CD4-positive, CD25-positive, alpha-beta regulatory T cell (primary cell): Measurements from ENCODE around the gene UNKL. TPM values are rescaled to one million over a fixed set of nuclear protein-coding genes. Genes with fewer than 3 reads are reported as not detected.
A peak's percentile ranks its signal among the peaks of the same experiment; 100 is the strongest.

Source experiments
- ATAC-seq, 2 donors: fragments of 150-1000 bp; cut with Tn5 transposase; one replicate each; pipeline ENCODE4 v1.10.0; 2021; ENCODE audit warnings: low read depth in 2 of 2, moderate number of reproducible peaks in 2 of 2, moderate library complexity in 1 of 2
- DNase-seq, 3 donors: peaks; one replicate each; pipeline versions ENCODE4 v3.0.0 to v3.0.0-alpha.2; 2012 to 2022; ENCODE audit warnings: mixed read lengths in 1 of 3
- H3K27ac ChIP-seq: one replicate; pipeline ENCODE4 v1.7.0; 2013; ENCODE audit warnings: mild to moderate bottlenecking, low read length; ENCODE audit not compliant: insufficient read depth, poor library complexity, severe bottlenecking
- H3K27me3 ChIP-seq: one replicate; pipeline ENCODE4 v1.7.0; 2013; ENCODE audit warnings: low read length; ENCODE audit not compliant: control insufficient read depth, insufficient read depth
- H3K36me3 ChIP-seq: one replicate; pipeline ENCODE4 v1.7.0; 2013; ENCODE audit warnings: mild to moderate bottlenecking, low read length, moderate library complexity; ENCODE audit not compliant: control insufficient read depth, insufficient read depth
- H3K4me1 ChIP-seq: 2 replicates; pipeline ENCODE4 v1.7.0; 2013; ENCODE audit warnings: mild to moderate bottlenecking, low read length; ENCODE audit not compliant: insufficient read depth, control insufficient read depth, poor library complexity, severe bottlenecking
- H3K4me3 ChIP-seq: one replicate; pipeline ENCODE4 v1.7.0; 2013; ENCODE audit warnings: low read depth, mild to moderate bottlenecking, low read length, moderate library complexity
- H3K9me3 ChIP-seq, 2 experiments: 1 replicate in 1 of 2; 2 replicates in 1 of 2; pipeline ENCODE4 v1.7.0; 2013; ENCODE audit warnings: low read length in 2 of 2, mild to moderate bottlenecking in 1 of 2, moderate library complexity in 1 of 2; ENCODE audit not compliant: control insufficient read depth in 2 of 2
- H3K27ac Mint-ChIP-seq, 3 donors: one replicate each; pipeline ENCODE4 v1.8.0; 2020 to 2022; ENCODE audit warnings: mild to moderate bottlenecking in 3 of 3, mixed read lengths in 3 of 3, moderate library complexity in 2 of 3
- H3K27me3 Mint-ChIP-seq: one replicate; pipeline ENCODE4 v1.8.0; 2022; ENCODE audit warnings: mild to moderate bottlenecking, mixed read lengths
- H3K36me3 Mint-ChIP-seq: one replicate; pipeline ENCODE4 v1.8.0; 2020; ENCODE audit warnings: mixed read lengths
- H3K4me1 Mint-ChIP-seq, 4 donors: one replicate each; pipeline ENCODE4 v1.8.0; 2020 to 2022; ENCODE audit warnings: mixed read lengths in 4 of 4, mild to moderate bottlenecking in 1 of 4
- H3K4me3 Mint-ChIP-seq, 4 donors: one replicate each; pipeline ENCODE4 v1.8.0; 2020 to 2022; ENCODE audit warnings: mild to moderate bottlenecking in 4 of 4, mixed read lengths in 4 of 4, moderate library complexity in 3 of 4
- H3K9me3 Mint-ChIP-seq, 7 donors: one replicate each; pipeline ENCODE4 v1.8.0; 2020 to 2022; ENCODE audit warnings: mixed read lengths in 7 of 7, mild to moderate bottlenecking in 3 of 7, moderate library complexity in 2 of 7
- polyA plus RNA-seq, 4 donors: library from polyadenylated mRNA; unstranded; fragments of 300-500 nt; fragmentation: Illumina TruSeq; gene quantifications; one replicate each; pipeline ENCODE4 v1.2.3, GENCODE V29; 2021
- total RNA-seq: library from RNA; stranded (reverse); gene quantifications from one replicate; pipeline ENCODE4 v1.2.3, GENCODE V29; 2022

The UNKL gene
- total and polyA plus RNA-seq, 5 donors from 2014 or later, result 6.3 to 94.3 (median 9.6) TPM

DNA sequence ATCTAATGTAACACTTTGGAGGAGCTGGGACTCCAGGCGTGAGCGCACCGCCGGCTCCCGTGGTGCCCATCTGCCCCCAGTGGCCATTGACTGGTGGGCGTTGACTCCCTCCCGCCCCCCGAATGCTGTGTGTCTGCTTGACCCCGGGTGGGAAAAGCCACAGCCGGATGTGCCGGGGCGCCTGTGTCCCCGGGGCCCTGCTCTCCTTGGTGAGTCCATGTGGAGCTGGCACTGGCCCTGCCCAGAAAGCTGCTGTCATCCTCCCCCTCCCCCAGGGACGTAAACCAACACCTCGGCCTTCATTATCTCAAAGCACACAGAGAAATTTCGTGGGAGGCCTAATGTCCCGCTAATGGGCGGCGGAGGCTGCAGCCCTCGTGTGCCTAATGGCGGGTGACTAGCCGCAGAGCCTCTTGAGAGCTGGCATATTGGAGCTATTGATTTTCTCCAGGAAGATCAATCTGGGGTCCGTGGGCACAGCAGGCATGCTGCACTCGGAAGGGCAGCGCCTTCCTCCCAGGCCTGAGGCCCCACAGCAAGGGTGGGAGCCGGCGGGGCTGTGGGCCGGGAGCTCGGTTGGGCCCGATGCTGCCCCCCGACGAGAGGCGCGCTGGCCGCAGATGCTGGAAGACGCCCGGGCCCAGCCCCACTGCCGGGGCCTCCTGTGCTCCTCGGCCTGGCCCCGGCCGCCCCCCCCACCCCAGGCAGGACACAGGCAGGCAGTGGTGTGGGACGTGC, 12.4 kb upstream of the UNKL start:
- peak overlapping the region in 1 of 3 donors; percentile 93 for H3K27ac Mint-ChIP-seq

DNA sequence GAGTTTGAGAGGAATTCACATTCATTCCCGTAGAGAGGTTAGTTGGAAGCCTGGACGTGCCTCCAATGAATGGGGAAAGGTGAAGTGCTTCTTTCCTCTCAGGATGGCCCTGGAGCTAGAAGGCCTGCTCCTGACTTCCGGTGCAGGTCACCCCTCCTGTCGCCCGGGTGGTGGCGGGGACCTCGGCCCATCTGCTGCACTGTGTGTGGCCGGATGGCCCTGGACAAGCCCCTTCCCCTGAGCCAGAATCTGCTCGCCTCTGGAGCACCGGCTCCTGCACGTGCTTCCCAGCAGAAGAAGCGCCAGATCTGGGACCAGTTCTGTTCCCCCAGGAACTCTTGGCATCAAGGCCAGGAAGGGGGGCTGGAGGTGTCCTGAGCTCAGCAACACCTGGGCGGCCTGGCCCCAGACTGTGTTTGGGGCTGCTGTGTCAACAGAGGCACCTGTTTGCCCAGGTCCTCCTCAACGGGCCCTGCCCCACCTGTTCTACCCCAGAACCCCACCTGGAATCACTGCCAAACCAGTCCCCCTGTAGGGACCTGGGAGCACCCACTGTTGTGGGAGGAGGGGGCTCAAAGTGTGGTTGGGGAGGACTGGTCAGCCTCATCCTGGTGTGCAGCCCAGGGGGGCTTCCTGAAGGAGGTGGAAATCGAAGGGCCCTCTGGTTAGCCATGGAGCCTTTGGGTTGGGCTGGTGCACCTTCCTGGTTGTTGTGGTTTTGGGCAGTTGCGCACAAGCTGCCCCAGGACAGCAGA, 11.3 kb upstream of the UNKL start:
- Histone ChIP-seq H3K4me3 (no peak overlapping the region), H3K9me3 (no peaks in the 10 kb centered on the region), H3K4me1 (peaks cover 11% of the 10 kb centered on the region), H3K36me3 (no peaks in the 10 kb centered on the region), H3K27ac (no peak overlapping the region), H3K27me3 (no peaks in the 10 kb centered on the region)
- Mint-ChIP-seq H3K27me3 (peaks cover 6% of the 10 kb centered on the region), H3K4me3 (no peak overlapping the region), H3K27ac (no peak overlapping the region), H3K9me3 (peaks cover 0 to 1% (median 0%) of the 10 kb centered on the region in 7 donors), H3K36me3 (no peaks in the 10 kb centered on the region), H3K4me1 (peaks cover 2 to 6% (median 5%) of the 10 kb centered on the region in 4 donors)
- ATAC-seq (no peak), DNase-seq (no peak)

More for the DNA sequence above, 12.4 kb upstream of the UNKL start:
- Histone ChIP-seq H3K9me3 (no peaks in the 10 kb centered on the region), H3K27me3 (no peaks in the 10 kb centered on the region), H3K4me3 (no peak overlapping the region), H3K4me1 (peaks cover 5% of the 10 kb centered on the region), H3K36me3 (no peaks in the 10 kb centered on the region), H3K27ac (no peak overlapping the region)
- DNase-seq (no peak), ATAC-seq (no peak)
- Mint-ChIP-seq H3K9me3 (peaks cover 0 to 1% (median 0%) of the 10 kb centered on the region in 7 donors), H3K4me1 (no peaks in the 10 kb centered on the region), H3K4me3 (peak overlapping the region in 1 of 4 donors; percentile 60), H3K36me3 (no peaks in the 10 kb centered on the region), H3K27me3 (no peaks in the 10 kb centered on the region)

DNA sequence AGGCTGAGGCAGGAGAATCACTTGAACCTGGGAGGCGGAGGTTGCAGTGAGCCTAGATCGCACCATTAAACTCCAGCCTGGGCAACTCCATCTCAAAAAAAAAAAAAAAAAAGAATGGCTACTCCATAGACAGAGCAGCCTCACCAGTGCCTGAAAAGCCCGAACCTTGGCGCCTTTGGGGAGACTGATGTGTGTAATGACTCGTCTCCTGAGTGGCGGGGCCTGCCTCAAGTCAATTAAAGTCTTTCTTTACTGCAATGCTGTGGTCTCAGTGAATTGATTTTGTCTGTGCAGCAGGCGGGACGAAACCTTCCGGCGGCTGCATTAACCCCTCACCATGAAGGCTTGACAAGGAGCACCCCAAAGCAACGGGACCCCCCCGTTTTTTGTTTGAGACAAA, 9.5 kb upstream of the UNKL start:
- H3K27me3 Mint-ChIP-seq, result peaks cover 9% of the 10 kb centered on the region
- H3K27me3 ChIP-seq, result no peaks in the 10 kb centered on the region
- H3K27ac Mint-ChIP-seq, result no peak overlapping the region
- DNase-seq (no peak), ATAC-seq (no peak)
- peaks cover 2 to 16% (median 12%) of the 10 kb centered on the region in 4 donors for H3K4me1 Mint-ChIP-seq
- H3K27ac ChIP-seq, result no peak overlapping the region
- no peak overlapping the region for H3K4me3 ChIP-seq
- no peaks in the 10 kb centered on the region for H3K36me3 ChIP-seq
- H3K4me1 ChIP-seq, result peaks cover 21% of the 10 kb centered on the region
- peak overlapping the region in 2 of 4 donors; percentile 23 to 24 for H3K4me3 Mint-ChIP-seq
- H3K9me3 Mint-ChIP-seq, result peaks cover 0 to 1% (median 0%) of the 10 kb centered on the region in 7 donors
- H3K36me3 Mint-ChIP-seq, result no peaks in the 10 kb centered on the region
- H3K9me3 ChIP-seq, result no peaks in the 10 kb centered on the region

- peaks cover 16% of the 10 kb centered on the region for H3K4me1 ChIP-seq
- no peak overlapping the region for H3K4me3 ChIP-seq
- no peaks in the 10 kb centered on the region for H3K36me3 Mint-ChIP-seq
- peak overlapping the region; percentile 84 to 98 (median 85) for H3K27ac Mint-ChIP-seq
- peaks cover 2 to 24% (median 12%) of the 10 kb centered on the region in 4 donors for H3K4me1 Mint-ChIP-seq
- no peak for DNase-seq
- H3K36me3 ChIP-seq, result no peaks in the 10 kb centered on the region
- H3K9me3 Mint-ChIP-seq, result peaks cover 0 to 1% (median 0%) of the 10 kb centered on the region in 7 donors
- peaks cover 9% of the 10 kb centered on the region for H3K27me3 Mint-ChIP-seq
- peak overlapping the region; percentile 5 for H3K27ac ChIP-seq
- no peaks in the 10 kb centered on the region for H3K9me3 ChIP-seq
- no peaks in the 10 kb centered on the region for H3K27me3 ChIP-seq
- no peak for ATAC-seq
- peak overlapping the region; percentile 33 to 71 (median 46) for H3K4me3 Mint-ChIP-seq
These were observed 7.6 kb upstream of the UNKL start for GRCh38 chr16:1422076-1422475.

DNA sequence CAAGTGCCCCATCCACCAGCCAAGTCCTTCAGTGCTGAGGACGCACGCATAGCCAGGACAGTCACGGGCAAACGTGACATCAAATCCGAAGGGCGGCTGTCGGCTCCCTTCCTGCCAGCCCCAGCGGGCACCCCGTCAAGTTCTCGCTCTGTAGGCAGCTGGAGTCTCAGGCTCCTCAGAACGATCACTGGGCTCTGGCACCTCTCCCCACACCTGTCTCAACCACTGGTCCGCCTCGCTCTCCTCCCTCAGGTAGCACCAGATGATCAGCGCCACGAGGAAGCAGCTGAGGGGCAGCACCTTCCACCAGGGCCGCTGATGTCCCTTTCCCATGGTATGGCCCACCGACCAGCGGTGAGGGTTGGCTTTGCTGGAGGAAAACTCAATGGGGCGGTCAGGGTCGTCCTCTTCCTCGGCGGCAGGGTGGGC, 5.6 kb upstream of the UNKL start:
- ATAC-seq (no peak), DNase-seq (peak in 1 of 3 donors; percentile 21)
- no peaks in the 10 kb centered on the region for H3K27me3 ChIP-seq
- H3K27me3 Mint-ChIP-seq, result peaks cover 9% of the 10 kb centered on the region
- H3K4me1 ChIP-seq, result peaks cover 17% of the 10 kb centered on the region
- H3K9me3 Mint-ChIP-seq, result peaks cover 0 to 1% (median 0%) of the 10 kb centered on the region in 7 donors
- H3K4me3 Mint-ChIP-seq, result peak overlapping the region; percentile 92 to 97 (median 96)
- H3K4me1 Mint-ChIP-seq, result peaks cover 2 to 32% (median 17%) of the 10 kb centered on the region in 4 donors
- peak overlapping the region; percentile 53 for H3K4me3 ChIP-seq
- H3K27ac Mint-ChIP-seq, result peak overlapping the region; percentile 79 to 98 (median 97)
- H3K9me3 ChIP-seq, result no peaks in the 10 kb centered on the region
- no peaks in the 10 kb centered on the region for H3K36me3 Mint-ChIP-seq
- H3K27ac ChIP-seq, result peak overlapping the region; percentile 90
- H3K36me3 ChIP-seq, result no peaks in the 10 kb centered on the region

GRCh38 chr16:1416521-1416941, 2.0 kb upstream of the UNKL start:
- peaks cover 6 to 51% (median 25%) of the 10 kb centered on the region in 4 donors for H3K4me1 Mint-ChIP-seq
- no peaks in the 10 kb centered on the region for H3K9me3 ChIP-seq
- H3K27me3 ChIP-seq, result no peaks in the 10 kb centered on the region
- H3K27ac ChIP-seq, result no peak overlapping the region
- no peaks in the 10 kb centered on the region for H3K9me3 Mint-ChIP-seq
- DNase-seq (no peak), ATAC-seq (no peak)
- H3K4me3 ChIP-seq, result no peak overlapping the region
- peaks cover 9% of the 10 kb centered on the region for H3K27me3 Mint-ChIP-seq
- H3K4me1 ChIP-seq, result peaks cover 40% of the 10 kb centered on the region
- peak overlapping the region in 1 of 3 donors; percentile 62 for H3K27ac Mint-ChIP-seq
- peak overlapping the region in 3 of 4 donors; percentile 32 to 78 (median 44) for H3K4me3 Mint-ChIP-seq
- H3K36me3 ChIP-seq, result peaks cover 7% of the 10 kb centered on the region
- H3K36me3 Mint-ChIP-seq, result peaks cover 4% of the 10 kb centered on the region

GRCh38 chr16:1413684-1414531, 596 bp downstream of the UNKL start:
- peaks cover 4% of the 10 kb centered on the region for H3K36me3 Mint-ChIP-seq
- peaks cover 5 to 52% (median 22%) of the 10 kb centered on the region in 4 donors for H3K4me1 Mint-ChIP-seq
- H3K9me3 ChIP-seq, result no peaks in the 10 kb centered on the region
- no peaks in the 10 kb centered on the region for H3K27me3 ChIP-seq
- peak overlapping the region; percentile 84 for H3K27ac ChIP-seq
- H3K4me3 Mint-ChIP-seq, result peak overlapping the region; percentile 87 to 94 (median 89)
- peaks cover 15% of the 10 kb centered on the region for H3K36me3 ChIP-seq
- peak; percentile 62 to 65 for ATAC-seq
- peak overlapping the region; percentile 56 to 90 (median 77) for H3K27ac Mint-ChIP-seq
- H3K9me3 Mint-ChIP-seq, result no peaks in the 10 kb centered on the region
- peak overlapping the region; percentile 37 for H3K4me3 ChIP-seq
- peak; percentile 44 to 84 (median 53) for DNase-seq
- H3K27me3 Mint-ChIP-seq, result no peaks in the 10 kb centered on the region
- H3K4me1 ChIP-seq, result peaks cover 24% of the 10 kb centered on the region
